Measurements from ENCODE around the gene PPP1R9B.

The PPP1R9B gene

DNA sequence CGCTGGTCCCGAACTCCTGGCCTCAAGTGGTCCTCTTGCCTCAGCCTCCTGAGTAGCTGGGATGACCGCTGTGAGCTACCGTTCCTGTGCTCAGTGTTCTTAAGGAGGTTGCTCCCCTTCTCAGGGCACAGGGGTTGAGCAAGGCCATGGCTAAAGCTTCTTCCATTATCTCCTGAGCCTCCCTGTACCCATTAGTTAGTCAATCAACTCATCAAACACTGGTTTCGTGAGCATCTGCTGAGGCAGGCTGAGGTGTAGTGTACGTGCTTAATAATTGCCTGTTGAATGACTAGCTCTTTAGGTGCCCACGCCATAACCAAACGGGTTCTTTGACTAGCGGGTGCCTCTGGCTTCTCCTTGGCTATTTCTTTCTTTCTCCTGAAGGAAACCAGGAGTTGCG lies 27.0 kb upstream of the PPP1R9B start:
- Histone ChIP-seq H3K36me3 (ENCODE audit: control insufficient read depth, insufficient read depth, low read length) (no peaks in the 10 kb centered on the region), H3K4me1 (ENCODE audit: control insufficient read depth, insufficient read depth, low read length) (peaks cover 3% of the 10 kb centered on the region), H3K27me3 (ENCODE audit: control insufficient read depth, insufficient read depth, low read length) (no peaks in the 10 kb centered on the region), H3K4me3 (ENCODE audit: low read depth, low read length) (no peak overlapping the region), H3K9ac (ENCODE audit: low read depth, low read length) (no peak overlapping the region), H3K9me3 (ENCODE audit: control insufficient read depth, insufficient read depth, low read length) (no peaks in the 10 kb centered on the region)

DNA sequence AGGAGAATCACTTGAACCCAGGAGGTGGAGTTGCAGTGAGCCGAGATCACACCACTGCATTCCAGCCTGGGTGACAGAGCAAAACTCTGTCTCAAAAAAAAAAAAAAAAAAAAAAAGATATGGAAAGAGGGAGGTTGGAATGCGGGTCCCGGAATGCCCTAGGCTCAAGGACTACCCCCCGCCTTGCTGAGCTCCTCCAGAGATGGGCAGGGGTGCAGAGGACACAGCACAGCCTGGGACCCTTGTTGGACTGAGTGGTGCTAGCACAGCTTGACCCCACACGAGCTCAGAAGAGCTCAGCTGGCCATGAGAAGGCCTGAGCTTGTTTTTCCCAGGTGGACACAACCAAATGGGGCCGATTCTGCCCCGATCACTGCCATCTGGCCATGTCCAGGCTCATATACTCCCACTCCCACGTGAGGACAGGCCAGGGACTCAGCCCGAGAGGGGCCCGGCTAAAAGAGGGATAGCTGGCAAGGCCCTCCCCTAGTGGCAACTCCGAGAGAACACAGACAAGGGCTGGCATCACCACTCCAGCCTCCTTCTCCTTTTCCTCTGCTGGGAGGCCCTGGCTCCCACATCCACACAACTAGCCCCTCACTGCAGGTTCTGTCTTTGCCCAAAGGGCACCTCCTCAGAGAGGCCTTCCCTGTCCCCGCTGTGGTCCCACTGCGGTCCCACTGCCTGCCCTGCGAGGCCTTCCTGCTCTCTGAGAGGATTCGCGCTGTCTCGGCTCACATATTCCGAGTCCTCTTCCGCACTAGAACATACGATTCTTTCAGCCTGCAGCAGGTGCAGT lies 26.3 kb upstream of the PPP1R9B start:
- H3K4me1 ChIP-seq (ENCODE audit: control insufficient read depth, insufficient read depth, low read length), result peaks cover 3% of the 10 kb centered on the region
- no peaks in the 10 kb centered on the region for H3K36me3 ChIP-seq (ENCODE audit: control insufficient read depth, insufficient read depth, low read length)
- H3K9me3 ChIP-seq (ENCODE audit: control insufficient read depth, insufficient read depth, low read length), result no peaks in the 10 kb centered on the region
- no peak overlapping the region for H3K4me3 ChIP-seq (ENCODE audit: low read depth, low read length)
- no peaks in the 10 kb centered on the region for H3K27me3 ChIP-seq (ENCODE audit: control insufficient read depth, insufficient read depth, low read length)
- H3K9ac ChIP-seq (ENCODE audit: low read depth, low read length), result no peak overlapping the region

DNA sequence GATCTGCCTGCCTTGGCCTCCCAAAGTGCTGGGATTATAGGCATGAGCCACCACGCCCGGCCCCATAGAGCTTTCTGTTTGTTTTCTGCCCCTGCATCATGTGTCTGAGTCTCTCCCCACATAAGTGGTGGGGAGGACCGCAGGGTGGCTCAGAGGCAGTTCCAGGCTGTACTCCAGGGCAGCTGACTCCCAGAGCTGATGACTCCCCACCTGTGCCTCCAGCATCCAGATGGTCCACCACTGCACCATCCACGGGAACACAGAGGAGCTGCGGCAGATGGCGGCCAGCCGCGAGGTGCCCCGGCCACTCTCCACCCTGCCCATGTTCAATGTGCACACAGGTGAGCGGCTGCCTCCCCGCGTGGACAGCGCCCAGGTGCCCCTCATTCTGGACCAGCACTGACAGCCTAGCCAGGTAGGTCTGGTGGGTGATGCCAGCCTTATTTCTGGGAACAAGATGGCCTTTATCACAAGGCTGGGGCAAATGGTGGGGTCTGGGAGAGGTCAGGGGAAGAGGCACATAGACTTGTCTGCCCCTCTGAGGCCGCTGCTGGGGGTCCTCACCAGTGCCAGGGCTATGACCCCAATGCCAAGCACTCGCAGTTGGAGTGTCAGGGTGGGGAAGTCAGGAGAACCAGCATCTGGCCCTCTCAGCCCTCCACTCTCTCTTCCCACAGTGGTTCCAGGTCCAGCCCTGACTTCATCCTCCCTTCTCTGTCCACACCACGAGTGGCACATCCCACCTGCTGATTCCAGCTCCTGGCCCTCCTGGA lies 24.7 kb upstream of the PPP1R9B start:
- no peaks in the 10 kb centered on the region for H3K9me3 ChIP-seq (ENCODE audit: control insufficient read depth, insufficient read depth, low read length)
- no peaks in the 10 kb centered on the region for H3K36me3 ChIP-seq (ENCODE audit: control insufficient read depth, insufficient read depth, low read length)
- H3K27me3 ChIP-seq (ENCODE audit: control insufficient read depth, insufficient read depth, low read length), result no peaks in the 10 kb centered on the region
- no peak overlapping the region for H3K9ac ChIP-seq (ENCODE audit: low read depth, low read length)
- H3K4me3 ChIP-seq (ENCODE audit: low read depth, low read length), result no peak overlapping the region
- H3K4me1 ChIP-seq (ENCODE audit: control insufficient read depth, insufficient read depth, low read length), result peaks cover 3% of the 10 kb centered on the region

DNA sequence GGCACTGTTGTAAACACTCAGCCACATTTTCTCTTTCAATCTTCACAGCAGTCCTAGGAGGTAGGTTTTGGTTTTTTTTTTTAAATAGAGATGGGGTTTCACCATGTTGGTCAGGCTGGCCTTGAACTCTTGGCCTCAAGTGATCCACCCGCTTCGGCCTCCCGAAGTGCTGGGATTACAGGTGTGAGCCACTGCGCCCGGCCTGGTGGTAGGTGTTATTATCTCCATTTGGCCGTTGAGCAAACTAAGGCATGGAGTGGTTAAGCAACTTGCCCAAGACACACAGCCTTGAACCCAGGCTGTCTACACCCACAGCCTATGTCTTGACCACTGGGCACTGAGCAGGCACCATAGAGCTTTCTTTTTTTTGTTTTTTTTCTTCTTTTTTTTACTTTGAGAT lies 24.0 kb upstream of the PPP1R9B start:
- Histone ChIP-seq H3K36me3 (ENCODE audit: control insufficient read depth, insufficient read depth, low read length) (no peaks in the 10 kb centered on the region), H3K9me3 (ENCODE audit: control insufficient read depth, insufficient read depth, low read length) (no peaks in the 10 kb centered on the region), H3K9ac (ENCODE audit: low read depth, low read length) (no peak overlapping the region), H3K4me1 (ENCODE audit: control insufficient read depth, insufficient read depth, low read length) (peaks cover 3% of the 10 kb centered on the region), H3K27me3 (ENCODE audit: control insufficient read depth, insufficient read depth, low read length) (no peaks in the 10 kb centered on the region), H3K4me3 (ENCODE audit: low read depth, low read length) (no peak overlapping the region)

DNA sequence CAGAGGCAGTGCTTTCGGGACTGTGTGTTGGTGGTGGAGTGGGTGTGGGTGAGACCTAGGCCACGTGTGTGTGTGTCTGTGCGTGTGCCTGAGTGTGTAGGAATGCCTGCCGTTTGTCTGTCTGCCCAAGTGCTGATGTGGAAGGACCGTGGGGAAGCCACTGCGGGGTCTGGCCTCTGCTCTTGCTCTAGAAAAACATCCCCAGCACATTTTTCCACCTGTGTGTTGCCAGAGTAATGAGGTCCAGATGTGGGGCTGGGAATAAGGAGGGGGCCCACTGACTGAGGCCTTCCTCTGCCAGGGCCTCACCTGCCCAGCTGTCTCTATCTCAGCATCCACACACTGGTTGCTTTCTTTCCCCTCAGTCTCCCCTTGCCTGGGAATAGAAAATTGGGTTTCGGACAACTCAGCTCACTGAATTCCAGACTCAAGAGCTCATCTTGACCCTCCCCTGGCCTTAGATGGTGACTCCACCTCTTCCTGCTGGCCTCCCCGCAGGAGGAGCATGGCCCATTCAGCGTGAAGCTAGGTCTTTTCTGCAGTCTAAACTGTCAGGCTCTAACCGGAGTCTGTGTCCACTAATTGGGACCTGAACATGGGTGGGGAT lies 23.0 kb upstream of the PPP1R9B start:
- peaks cover 3% of the 10 kb centered on the region for H3K4me1 ChIP-seq (ENCODE audit: control insufficient read depth, insufficient read depth, low read length)
- no peaks in the 10 kb centered on the region for H3K27me3 ChIP-seq (ENCODE audit: control insufficient read depth, insufficient read depth, low read length)
- no peaks in the 10 kb centered on the region for H3K36me3 ChIP-seq (ENCODE audit: control insufficient read depth, insufficient read depth, low read length)
- H3K9me3 ChIP-seq (ENCODE audit: control insufficient read depth, insufficient read depth, low read length), result no peaks in the 10 kb centered on the region
- H3K4me3 ChIP-seq (ENCODE audit: low read depth, low read length), result no peak overlapping the region
- H3K9ac ChIP-seq (ENCODE audit: low read depth, low read length), result no peak overlapping the region

DNA sequence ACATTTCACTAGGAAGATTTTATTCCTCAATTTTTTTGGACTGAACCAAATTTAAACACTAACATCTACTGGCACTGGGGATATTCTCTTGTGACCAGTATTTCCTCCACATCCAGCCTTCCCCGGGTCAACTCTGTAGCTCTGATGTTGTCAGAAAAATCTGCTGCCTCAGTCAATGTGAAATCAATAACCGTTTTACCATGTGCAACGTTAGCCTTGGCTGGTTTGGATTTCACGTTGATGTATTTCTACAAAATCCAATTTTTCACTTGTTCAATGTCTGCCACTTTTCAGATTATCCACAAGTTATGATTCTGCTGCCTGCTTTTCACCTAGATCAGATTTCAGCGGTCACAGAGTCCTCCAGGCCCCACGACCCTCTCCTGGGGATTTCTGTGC lies 22.5 kb upstream of the PPP1R9B start:
- Histone ChIP-seq H3K36me3 (ENCODE audit: control insufficient read depth, insufficient read depth, low read length) (no peaks in the 10 kb centered on the region), H3K9ac (ENCODE audit: low read depth, low read length) (no peak overlapping the region), H3K27me3 (ENCODE audit: control insufficient read depth, insufficient read depth, low read length) (no peaks in the 10 kb centered on the region), H3K4me1 (ENCODE audit: control insufficient read depth, insufficient read depth, low read length) (peaks cover 3% of the 10 kb centered on the region), H3K4me3 (ENCODE audit: low read depth, low read length) (no peak overlapping the region), H3K9me3 (ENCODE audit: control insufficient read depth, insufficient read depth, low read length) (no peaks in the 10 kb centered on the region)

DNA sequence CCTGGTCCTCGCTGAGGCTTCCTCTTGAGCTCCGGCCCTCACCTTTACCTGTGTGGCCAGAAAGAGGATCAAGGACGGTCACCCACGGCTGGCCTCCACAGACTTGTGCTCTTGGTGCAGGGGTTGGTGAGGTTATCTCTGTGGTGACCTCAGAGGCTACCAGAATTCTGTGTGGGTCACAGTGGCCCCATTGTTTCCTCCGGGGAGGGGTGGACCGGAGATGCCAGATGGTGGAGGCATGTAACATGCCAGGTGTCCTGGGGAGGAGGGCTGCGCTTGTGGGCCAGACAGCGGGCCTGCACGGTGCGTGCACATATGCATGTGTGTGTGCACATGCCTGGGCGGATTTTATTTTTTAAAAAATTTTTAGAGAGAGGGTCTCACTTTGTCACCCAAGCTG lies 21.7 kb upstream of the PPP1R9B start:
- Histone ChIP-seq H3K4me1 (ENCODE audit: control insufficient read depth, insufficient read depth, low read length) (peaks cover 3% of the 10 kb centered on the region), H3K9me3 (ENCODE audit: control insufficient read depth, insufficient read depth, low read length) (no peaks in the 10 kb centered on the region), H3K27me3 (ENCODE audit: control insufficient read depth, insufficient read depth, low read length) (no peaks in the 10 kb centered on the region), H3K36me3 (ENCODE audit: control insufficient read depth, insufficient read depth, low read length) (no peaks in the 10 kb centered on the region), H3K9ac (ENCODE audit: low read depth, low read length) (no peak overlapping the region), H3K4me3 (ENCODE audit: low read depth, low read length) (no peak overlapping the region)

DNA sequence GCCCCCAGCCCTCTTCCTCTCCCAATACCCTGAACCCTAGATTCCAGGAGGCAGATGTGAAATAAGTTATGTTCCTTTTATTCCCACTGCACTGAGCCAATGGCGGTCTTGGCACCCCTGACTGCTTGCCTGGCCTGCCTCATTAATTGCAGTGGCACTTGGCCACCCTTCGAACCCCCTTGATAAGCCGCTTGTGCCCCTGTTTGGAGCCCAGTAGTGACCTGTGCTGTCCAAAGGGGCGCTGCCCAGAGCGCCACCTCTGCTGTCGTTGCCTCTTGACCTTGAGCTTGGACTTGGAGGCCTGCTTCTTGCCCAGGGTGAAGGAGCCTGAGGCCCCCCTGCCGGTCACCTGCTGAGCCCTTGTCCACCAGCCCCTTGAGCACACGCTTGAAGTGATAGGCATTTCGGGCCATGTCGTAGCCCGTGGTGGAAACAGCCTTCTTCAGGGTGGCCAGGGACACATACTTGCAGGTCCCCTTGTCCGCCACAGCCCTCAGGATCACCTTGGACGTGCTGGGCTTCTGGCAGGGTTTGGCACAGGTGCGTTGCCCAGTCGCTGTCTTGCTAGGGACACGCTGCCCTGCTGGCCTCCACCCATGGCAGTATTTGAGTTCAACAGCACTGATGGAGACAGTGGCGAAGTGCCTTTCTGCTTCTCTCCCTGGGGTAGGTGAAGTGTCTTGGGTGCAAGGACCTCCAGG lies 21.0 kb upstream of the PPP1R9B start:
- Histone ChIP-seq H3K36me3 (ENCODE audit: control insufficient read depth, insufficient read depth, low read length) (no peaks in the 10 kb centered on the region), H3K27me3 (ENCODE audit: control insufficient read depth, insufficient read depth, low read length) (no peaks in the 10 kb centered on the region), H3K9me3 (ENCODE audit: control insufficient read depth, insufficient read depth, low read length) (no peaks in the 10 kb centered on the region), H3K4me3 (ENCODE audit: low read depth, low read length) (no peak overlapping the region), H3K9ac (ENCODE audit: low read depth, low read length) (no peak overlapping the region), H3K4me1 (ENCODE audit: control insufficient read depth, insufficient read depth, low read length) (peaks cover 3% of the 10 kb centered on the region)

DNA sequence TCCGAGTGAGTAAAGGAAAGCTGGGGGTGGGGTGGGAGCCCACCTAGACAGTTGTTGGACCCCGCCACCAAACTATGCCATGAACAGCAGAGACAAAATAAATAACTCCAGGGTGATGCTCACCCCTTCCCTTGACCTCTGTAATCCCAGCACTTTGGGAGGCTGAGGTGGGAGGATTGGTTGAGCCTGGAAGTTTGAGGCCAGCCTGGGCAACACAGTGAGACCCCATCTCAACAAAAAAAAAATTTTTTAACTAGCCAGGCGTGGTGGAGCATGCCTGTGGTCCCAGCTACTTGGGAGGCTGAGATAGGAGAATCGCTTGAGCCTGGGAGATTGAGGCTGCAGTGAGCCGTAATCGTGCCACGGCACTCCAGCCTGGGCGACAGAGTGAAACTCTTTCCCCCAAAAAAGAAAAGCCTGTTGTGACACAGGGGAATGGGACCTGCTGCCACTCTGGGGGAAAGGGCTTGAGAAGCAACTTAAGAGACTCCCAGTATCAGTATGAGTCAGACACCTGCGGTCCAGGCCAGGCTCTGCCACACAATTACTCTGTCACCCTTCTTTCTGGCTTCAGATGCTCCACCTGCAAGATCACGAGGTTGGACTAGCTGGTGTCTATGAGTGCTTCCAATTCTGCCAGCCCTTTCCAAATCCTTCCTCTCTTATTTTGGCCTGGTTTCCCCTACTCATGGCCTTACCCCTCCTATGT lies 20.3 kb upstream of the PPP1R9B start:
- H3K4me1 ChIP-seq (ENCODE audit: control insufficient read depth, insufficient read depth, low read length), result peaks cover 3% of the 10 kb centered on the region
- no peaks in the 10 kb centered on the region for H3K27me3 ChIP-seq (ENCODE audit: control insufficient read depth, insufficient read depth, low read length)
- no peak overlapping the region for H3K9ac ChIP-seq (ENCODE audit: low read depth, low read length)
- H3K36me3 ChIP-seq (ENCODE audit: control insufficient read depth, insufficient read depth, low read length), result no peaks in the 10 kb centered on the region
- H3K9me3 ChIP-seq (ENCODE audit: control insufficient read depth, insufficient read depth, low read length), result no peaks in the 10 kb centered on the region
- H3K4me3 ChIP-seq (ENCODE audit: low read depth, low read length), result no peak overlapping the region

DNA sequence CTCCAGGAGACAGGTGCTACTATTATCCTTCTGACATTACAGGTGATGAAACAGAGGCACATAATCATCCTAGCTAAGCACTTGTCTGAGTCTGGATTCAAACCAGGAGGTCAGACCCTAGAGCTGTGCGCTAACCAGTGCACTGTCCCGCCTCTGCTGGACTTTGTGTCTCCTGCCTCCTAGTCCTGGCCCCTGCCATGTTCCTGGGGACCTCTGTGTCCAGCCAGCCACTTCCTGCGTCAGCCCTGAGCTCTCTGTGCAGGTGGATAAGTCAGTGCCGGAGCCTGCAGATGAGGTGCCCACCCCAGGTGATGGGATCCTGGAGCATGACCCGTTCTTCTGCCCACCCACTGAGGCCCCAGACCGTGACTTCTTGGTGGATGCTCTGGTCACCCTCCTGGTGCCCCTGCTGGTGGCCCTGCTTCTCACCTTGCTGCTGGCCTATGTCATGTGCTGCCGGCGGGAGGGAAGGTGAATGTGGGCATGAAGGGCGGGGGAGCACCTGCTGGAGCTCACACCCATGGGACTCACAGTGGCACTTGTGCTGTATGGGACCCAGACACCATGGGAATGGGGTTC lies 19.5 kb upstream of the PPP1R9B start:
- no peaks in the 10 kb centered on the region for H3K36me3 ChIP-seq (ENCODE audit: control insufficient read depth, insufficient read depth, low read length)
- no peak overlapping the region for H3K9ac ChIP-seq (ENCODE audit: low read depth, low read length)
- peaks cover 2% of the 10 kb centered on the region for H3K27me3 ChIP-seq (ENCODE audit: control insufficient read depth, insufficient read depth, low read length)
- H3K9me3 ChIP-seq (ENCODE audit: control insufficient read depth, insufficient read depth, low read length), result no peaks in the 10 kb centered on the region
- H3K4me3 ChIP-seq (ENCODE audit: low read depth, low read length), result no peak overlapping the region
- H3K4me1 ChIP-seq (ENCODE audit: control insufficient read depth, insufficient read depth, low read length), result peaks cover 3% of the 10 kb centered on the region
